Measurements from ENCODE around the gene MYZAP.

Gene MYZAP

DNA sequence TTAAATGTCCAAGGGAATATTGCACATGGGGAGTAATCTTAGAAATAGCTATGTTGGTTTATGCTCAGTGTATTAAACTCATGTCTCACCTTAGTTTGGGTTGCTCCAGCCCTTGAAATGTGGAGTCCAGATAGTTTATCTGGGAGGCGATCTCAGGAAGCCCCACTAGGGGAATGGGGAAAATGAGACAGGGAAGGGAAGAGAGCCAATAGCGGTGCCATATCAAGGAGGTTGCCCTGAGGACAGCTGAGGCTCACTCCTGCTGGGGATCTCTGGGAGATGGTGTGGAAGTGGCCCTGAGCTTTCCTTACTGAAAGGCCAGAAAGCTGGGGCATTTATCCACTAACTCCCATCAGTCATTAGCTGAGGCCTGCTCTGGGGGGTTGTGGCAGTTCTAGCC is 71.6 kb downstream of the MYZAP start:
- no peak for DNase-seq (ENCODE audit: low read depth)

DNA sequence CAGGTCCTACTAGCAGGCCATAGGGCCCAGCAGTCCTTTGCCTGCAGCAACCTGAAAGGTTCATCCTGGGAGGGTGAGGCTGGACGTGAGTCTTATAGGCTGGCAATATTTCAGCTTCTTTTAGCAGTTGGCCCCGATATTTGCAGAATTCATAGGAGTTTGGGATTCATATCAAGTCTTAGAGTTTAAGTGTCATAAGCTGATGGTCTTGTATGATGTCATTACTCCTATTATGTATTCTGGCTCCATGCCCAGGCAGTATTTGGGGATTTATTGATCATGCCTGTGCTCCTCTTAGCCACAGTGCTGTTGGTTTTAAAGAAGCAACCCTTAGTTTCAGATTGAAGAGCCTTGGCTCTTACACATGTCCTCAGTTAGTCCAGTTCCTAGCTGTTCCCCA is 73.5 kb downstream of the MYZAP start:
- DNase-seq (ENCODE audit: low read depth), result no peak

GRCh38 chr15:57665939-57666338 is 74.2 kb downstream of the MYZAP start:
- DNase-seq (ENCODE audit: low read depth), result no peak

DNA sequence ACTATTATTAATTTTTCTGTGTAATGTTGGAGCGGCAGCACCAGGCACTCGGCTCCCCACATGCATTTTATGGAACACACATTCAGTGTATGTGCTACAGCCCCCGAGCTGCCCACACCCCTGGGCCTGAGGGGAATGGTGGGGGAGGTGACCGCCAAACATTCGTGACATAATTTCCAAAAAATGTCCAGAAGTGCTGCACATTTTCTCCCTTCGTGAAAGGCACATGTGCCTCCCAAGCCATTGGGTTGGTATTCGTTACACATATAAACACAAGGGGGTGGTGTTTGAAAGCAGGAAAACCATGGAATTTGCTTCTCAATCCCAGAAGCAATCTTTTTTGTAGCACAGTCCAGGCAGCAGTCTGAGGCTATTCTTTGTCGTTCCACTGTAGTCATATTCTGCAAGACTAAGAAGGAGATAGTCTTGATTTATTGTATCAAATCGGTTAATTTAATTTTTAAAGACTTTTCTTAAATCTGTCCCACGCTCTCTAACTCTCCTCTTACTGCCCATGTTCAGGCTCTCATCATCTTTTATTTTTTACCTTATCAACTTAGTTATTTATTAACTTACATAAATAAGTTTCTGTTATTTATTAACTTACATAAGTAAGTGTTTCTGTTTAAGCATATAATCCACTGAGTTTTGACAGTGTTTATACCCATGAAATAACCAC is 75.6 kb downstream of the MYZAP start:
- DNase-seq (ENCODE audit: low read depth), result no peak

DNA sequence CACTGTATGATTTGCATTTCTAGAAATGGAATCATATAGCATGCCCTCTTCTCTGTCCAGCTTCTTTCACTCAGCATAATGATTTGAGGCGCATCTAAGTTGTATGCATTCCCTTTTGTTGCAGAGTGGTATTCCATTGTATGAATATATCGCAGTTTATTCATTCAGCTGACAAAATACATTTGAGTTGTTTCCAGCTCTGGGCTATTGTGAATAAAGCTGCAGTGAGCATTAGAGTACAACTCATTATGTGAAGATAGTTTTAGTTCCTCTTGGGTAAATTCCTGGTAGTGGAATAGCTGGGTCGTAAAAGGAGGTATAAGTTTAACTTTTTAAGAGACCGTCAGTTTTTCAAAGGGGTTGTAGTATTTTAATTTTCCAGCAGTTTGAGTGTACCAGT is 76.3 kb downstream of the MYZAP start:
- DNase-seq (ENCODE audit: low read depth), result no peak

GRCh38 chr15:57671636-57672035 is 79.9 kb downstream of the MYZAP start:
- no peak for DNase-seq (ENCODE audit: low read depth)

DNA sequence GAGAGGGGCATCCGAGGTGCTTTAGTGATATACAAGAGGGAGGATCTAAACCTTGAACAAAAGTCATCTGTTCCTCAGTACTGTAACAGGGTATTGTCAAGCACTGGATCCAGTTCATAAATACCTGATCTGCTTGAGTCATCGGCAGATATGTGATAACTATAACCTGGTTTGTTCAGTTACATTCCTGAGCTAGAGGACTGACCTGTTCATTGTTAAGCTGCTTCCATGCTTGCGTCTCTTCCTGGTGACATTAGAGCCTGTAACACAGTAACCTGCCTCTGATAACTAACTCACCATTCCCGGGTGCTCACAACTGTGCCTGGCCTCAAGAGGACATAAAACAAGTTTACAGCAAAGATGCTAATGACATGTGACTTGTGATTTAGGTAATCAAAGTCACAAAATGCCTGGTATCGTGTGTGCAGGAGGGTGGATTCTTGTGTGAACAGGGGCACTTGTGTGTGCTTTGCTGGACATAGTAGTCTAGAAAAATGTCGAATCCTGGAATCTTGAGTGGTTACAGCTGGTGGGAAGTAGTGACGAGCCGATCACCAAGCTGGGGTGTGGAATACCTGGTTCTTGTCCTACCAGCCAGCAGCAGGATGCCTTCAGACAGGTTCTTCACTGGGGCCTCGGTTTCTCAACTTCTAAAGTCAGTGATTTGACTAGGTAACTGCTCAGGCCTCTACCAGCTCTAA is 83.9 kb downstream of the MYZAP start:
- no peak for DNase-seq (ENCODE audit: low read depth)

DNA sequence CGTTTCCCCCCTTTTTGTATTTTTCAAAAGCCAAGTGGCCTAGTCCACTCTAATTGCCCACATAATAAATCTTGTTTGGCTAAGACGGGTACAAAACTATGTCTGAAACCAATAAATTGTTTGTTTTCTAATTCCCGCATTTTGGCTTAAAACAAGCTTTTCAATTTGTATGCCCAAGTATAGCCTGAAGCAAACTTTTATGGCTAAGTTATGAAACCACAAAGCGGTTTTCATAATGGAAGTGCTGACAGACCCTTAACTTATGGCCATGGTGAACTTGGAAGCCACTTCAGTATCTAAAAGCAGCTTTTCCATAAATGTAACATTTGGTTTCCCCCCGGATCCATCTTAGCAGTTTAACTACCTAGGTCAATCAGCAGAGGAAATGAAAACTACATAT is 84.9 kb downstream of the MYZAP start:
- no peak for DNase-seq (ENCODE audit: low read depth)

DNA sequence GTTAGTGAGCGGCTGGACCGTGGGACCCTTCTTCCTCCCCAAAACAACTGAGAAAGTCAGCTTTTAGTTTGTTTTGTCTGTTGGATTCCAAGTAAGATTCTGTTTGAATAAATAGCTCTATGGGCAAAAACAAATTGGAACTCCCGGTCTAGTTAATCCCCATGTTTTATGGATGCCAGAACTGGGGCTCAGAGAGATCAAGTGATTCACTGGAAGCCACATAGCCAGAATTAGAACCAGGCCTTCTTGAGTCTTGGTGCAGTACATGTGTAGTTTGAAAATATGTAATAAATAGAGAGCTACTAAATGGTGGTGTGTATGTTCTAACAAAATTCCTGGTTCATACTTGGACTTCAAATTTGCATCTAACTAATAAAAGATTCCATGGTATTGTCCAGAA is 85.5 kb downstream of the MYZAP start:
- DNase-seq (ENCODE audit: low read depth), result no peak

DNA sequence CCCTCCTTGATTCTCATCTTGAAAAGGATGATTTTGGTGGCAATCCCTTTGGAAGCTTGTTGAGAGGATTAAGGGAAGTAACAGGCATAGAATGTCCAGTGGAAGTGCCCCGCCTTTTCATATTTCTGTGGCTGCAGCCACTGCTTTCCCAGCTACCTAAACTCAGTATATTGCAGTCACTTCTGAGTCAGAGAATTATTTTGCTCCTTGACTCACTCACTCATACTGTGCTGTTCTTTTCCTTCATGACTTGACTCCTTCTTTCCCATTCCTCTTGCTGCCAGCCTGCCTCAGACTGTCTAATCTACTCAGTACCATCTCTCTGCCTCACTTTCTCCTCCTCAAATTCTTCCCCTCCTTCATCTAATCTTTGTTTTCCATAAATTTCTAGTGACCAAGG is 88.3 kb downstream of the MYZAP start:
- no peak for DNase-seq (ENCODE audit: low read depth)

- no peak for DNase-seq (ENCODE audit: low read depth)
These were observed 89.3 kb downstream of the MYZAP start for GRCh38 chr15:57681011-57681410.

GRCh38 chr15:57683481-57683880 is 91.8 kb downstream of the MYZAP start:
- DNase-seq (ENCODE audit: low read depth), result no peak

DNA sequence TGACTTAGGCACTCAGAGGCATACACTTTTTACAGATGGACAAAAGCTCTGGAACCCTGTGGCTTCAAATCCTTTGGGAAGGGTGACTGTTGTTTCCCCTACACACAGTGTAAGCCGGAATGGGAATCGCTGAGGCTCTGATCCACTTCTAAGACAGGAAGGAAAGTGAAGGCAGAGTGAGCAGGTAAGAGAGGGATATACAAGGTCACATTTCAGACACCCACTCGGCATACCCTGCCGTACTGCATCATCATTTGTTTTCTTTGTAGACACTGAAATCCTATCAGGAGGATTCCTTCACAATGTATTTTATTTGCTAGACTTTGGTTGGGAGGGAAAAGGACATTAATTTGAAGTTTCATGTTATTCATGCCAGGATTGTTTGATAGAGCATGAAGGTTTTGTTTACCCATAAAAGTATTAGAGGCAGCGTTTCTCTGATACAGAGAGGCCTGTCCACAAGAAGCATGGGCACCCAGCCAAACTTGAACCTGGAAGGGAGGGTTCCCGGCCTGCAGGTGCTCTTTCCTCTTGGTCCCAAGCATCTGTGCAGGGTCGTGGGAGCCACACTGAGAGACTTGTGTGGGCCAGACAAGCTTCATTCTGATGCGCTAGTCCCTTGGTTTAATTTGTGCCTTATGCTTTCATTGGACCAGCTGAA is 92.9 kb downstream of the MYZAP start:
- DNase-seq (ENCODE audit: low read depth), result no peak

DNA sequence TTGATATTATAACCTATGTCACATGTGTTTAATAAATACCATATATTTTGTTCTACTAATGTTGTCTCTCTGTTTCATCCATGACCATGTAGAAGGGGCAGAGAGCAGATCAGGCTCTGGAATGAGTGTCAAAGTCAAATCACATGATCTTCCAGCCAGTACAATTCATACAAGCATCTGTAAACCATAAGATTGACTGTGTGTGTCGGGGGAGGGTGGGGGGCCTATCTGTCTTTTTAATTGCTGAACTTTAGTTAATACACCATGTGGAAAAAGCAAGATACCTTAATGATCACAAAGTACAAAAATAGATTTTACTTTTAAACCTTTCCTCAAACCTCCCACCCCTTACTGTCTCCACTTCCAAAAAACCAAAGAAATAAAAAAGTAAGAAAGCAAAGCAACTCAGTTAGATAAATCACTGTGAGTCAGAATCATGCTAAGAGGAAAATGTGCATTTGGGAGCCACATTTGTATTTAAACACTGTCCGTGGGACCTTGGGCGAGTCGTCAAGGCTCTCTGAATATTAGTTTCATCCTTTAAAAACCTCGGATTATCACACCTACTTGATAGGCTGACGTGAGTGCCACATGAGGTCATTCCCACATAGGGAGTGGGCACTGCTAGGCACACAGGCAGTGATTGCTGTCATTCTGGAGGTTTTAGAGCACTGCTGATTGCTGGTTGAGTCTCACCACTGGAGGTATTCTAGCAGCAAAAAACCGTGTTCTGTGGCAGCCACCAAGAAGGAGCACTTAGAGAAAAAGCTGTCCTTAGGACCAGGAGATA is 93.8 kb downstream of the MYZAP start:
- DNase-seq (ENCODE audit: low read depth), result no peak

DNA sequence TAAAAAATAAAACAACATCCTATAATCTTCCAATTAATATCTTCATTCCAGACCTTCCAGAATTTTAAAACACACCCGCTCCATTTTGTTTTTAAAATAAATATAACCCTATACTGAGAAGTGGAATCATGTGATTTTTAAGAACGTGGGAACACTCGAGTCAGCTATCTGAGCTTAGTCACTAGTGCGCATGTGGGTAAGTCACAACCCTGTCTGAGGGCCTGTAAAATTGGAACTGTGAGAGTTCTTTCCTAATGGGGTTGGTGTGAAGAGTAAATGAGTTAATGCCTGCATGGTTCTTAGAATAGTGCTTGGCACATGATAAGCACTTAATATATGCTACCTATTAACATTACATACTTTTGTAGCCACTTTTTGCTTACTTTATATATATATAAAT is 95.0 kb downstream of the MYZAP start:
- no peak for DNase-seq (ENCODE audit: low read depth)

GRCh38 chr15:57690341-57690966 is 98.8 kb downstream of the MYZAP start:
- DNase-seq (ENCODE audit: low read depth), result no peak

DNA sequence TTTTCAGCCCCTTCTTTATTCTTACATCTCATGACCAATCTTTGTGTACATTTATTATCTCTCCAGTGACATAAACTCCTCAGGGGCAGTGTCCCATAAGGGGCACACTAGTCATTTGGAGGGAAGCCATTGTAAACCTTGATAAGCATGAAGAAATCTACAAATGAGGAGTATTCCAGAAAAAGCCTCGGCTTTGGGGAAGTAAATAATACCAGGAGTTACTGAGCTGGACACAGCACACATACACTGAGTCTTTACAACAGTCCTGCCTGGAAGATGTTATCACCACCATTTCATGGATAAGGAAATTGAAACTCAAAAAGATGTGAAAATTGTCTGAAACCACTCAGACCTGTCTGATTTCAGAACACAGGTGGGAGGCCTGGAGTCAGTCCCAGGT is 99.4 kb downstream of the MYZAP start:
- no peak for DNase-seq (ENCODE audit: low read depth)

GRCh38 chr15:57692709-57693108 is 101.0 kb downstream of the MYZAP start:
- no peak for DNase-seq (ENCODE audit: low read depth)

DNA sequence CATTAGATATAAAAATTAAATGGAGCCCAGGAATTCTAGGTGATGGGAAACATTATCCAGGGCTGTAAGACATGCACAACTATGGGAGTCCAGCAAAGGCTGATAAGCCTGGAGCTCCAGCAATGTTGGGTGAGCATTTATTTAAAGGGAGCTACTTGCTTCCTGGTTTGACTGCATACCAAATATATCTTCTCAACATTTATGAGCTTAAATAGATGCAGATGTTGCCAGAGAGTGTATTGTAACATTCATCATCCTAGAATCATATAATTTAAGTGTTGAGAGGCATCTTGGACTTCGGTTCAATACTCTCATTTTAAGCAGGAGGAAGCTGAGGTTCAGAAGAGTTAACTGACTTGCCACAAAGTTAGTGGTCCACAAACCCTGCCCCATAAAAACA is 102.6 kb downstream of the MYZAP start:
- no peak for DNase-seq (ENCODE audit: low read depth)

- no peak for DNase-seq (ENCODE audit: low read depth)
These were observed 104.4 kb downstream of the MYZAP start for GRCh38 chr15:57696146-57696545.

GRCh38 chr15:57697588-57697987 is 105.9 kb downstream of the MYZAP start:
- DNase-seq (ENCODE audit: low read depth), result no peak

DNA sequence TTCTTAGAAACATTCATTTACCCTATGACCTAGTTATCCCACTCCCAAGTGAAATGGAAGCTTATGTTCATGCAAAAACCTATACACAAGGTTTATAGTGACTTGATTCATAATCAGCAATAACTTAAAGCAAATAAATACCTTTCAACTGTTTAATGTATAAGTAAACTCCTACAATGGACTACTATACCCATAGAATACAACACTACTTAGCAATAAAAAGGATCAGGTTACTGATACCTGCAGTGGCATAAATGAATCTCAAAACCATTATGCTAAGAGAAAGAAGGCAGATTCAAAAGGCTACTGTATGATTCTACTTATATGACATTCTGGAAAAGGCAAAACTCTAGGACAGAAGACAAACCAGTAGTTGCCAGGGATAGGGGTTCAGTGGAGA is 106.5 kb downstream of the MYZAP start:
- no peak for DNase-seq (ENCODE audit: low read depth)
